GM19328 (cell line): Measurements from ENCODE around the gene EPHB1.
"Not testable (repeated sequence)": the region's sequence is repeated elsewhere in the genome, so short reads cannot be mapped to it uniquely, and the experiment has no call there.

Experiments used
- ATAC-seq: cut with Tn5 transposase; IDR thresholded peaks from one replicate; pipeline ENCODE4 v1.9.1; 2021; ENCODE audit warnings: mild to moderate bottlenecking, moderate library complexity; ENCODE audit not compliant: unreplicated experiment

Gene EPHB1

GRCh38 chr3:134938029-134938525, 143.0 kb downstream of the EPHB1 start:
- no peak for ATAC-seq

- ATAC-seq = no peak
Measured at GRCh38 chr3:134939978-134940377, 144.9 kb downstream of the EPHB1 start.

- ATAC-seq = no peak
Measured at GRCh38 chr3:134941820-134942219, 146.8 kb downstream of the EPHB1 start.

- no peak for ATAC-seq
Measured at GRCh38 chr3:134944429-134944828, 149.4 kb downstream of the EPHB1 start.

- ATAC-seq = no peak
Measured at GRCh38 chr3:134949150-134949549, 154.1 kb downstream of the EPHB1 start.

- no peak for ATAC-seq
Measured at GRCh38 chr3:134952371-134952770, 157.3 kb downstream of the EPHB1 start.

- no peak for ATAC-seq
Measured at GRCh38 chr3:134955874-134956273, 160.8 kb downstream of the EPHB1 start.

GRCh38 chr3:134956395-134956794, 161.3 kb downstream of the EPHB1 start:
- ATAC-seq = no peak

GRCh38 chr3:134956844-134957243, 161.8 kb downstream of the EPHB1 start:
- ATAC-seq = no peak

GRCh38 chr3:134959516-134959915, 164.5 kb downstream of the EPHB1 start:
- ATAC-seq = no peak

- ATAC-seq = no peak
Measured at GRCh38 chr3:134964226-134964625, 169.2 kb downstream of the EPHB1 start.

GRCh38 chr3:134965865-134966481, 170.9 kb downstream of the EPHB1 start:
- ATAC-seq = no peak

- no peak for ATAC-seq
Measured at GRCh38 chr3:134970895-134971294, 175.8 kb downstream of the EPHB1 start.

- ATAC-seq = no peak
Measured at GRCh38 chr3:134971306-134971705, 176.2 kb downstream of the EPHB1 start.

GRCh38 chr3:134971907-134972306, 176.8 kb downstream of the EPHB1 start:
- not testable (repeated sequence) for ATAC-seq

- no peak for ATAC-seq
Measured at GRCh38 chr3:134972836-134973455, 177.9 kb downstream of the EPHB1 start.

- ATAC-seq = no peak
Measured at GRCh38 chr3:134974624-134975023, 179.6 kb downstream of the EPHB1 start.

- ATAC-seq = no peak
Measured at GRCh38 chr3:134976948-134977347, 181.9 kb downstream of the EPHB1 start.

GRCh38 chr3:134978658-134979057, 183.6 kb downstream of the EPHB1 start:
- ATAC-seq = no peak

GRCh38 chr3:134985864-134986715, 191.0 kb downstream of the EPHB1 start:
- no peak for ATAC-seq

- no peak for ATAC-seq
Measured at GRCh38 chr3:134988666-134989065, 193.6 kb downstream of the EPHB1 start.

GRCh38 chr3:134991003-134991402, 195.9 kb downstream of the EPHB1 start:
- ATAC-seq = no peak
